ENCODE results near the gene CRIP1.

CRIP1 gene

GRCh38 chr14:105492971-105493871 lies 6.5 kb downstream of the CRIP1 start:
- no peak for DNase-seq (ENCODE audit: low read depth, low spot score)

GRCh38 chr14:105493921-105494605 lies 7.4 kb downstream of the CRIP1 start:
- DNase-seq (ENCODE audit: low read depth, low spot score): no peak

GRCh38 chr14:105494606-105494929 lies 7.9 kb downstream of the CRIP1 start:
- no peak for DNase-seq (ENCODE audit: low read depth, low spot score)

- no peak for DNase-seq (ENCODE audit: low read depth, low spot score)
Measured at GRCh38 chr14:105495101-105495989, 8.7 kb downstream of the CRIP1 start.

- no peak for DNase-seq (ENCODE audit: low read depth, low spot score)
Measured at GRCh38 chr14:105495990-105496830, 9.5 kb downstream of the CRIP1 start.

GRCh38 chr14:105496831-105497591 lies 10.3 kb downstream of the CRIP1 start:
- DNase-seq (ENCODE audit: low read depth, low spot score): no peak

GRCh38 chr14:105497671-105498429 lies 11.2 kb downstream of the CRIP1 start:
- DNase-seq (ENCODE audit: low read depth, low spot score): peak; percentile 53

- peak; percentile 76 for DNase-seq (ENCODE audit: low read depth, low spot score)
Measured at GRCh38 chr14:105498430-105499255, 12.0 kb downstream of the CRIP1 start.

GRCh38 chr14:105499256-105500035 lies 12.8 kb downstream of the CRIP1 start:
- peak; percentile 49 for DNase-seq (ENCODE audit: low read depth, low spot score)

- DNase-seq (ENCODE audit: low read depth, low spot score): no peak
Measured at GRCh38 chr14:105500036-105500725, 13.5 kb downstream of the CRIP1 start.

GRCh38 chr14:105500726-105501101 lies 14.0 kb downstream of the CRIP1 start:
- DNase-seq (ENCODE audit: low read depth, low spot score): no peak

GRCh38 chr14:105501504-105502291 lies 15.0 kb downstream of the CRIP1 start:
- no peak for DNase-seq (ENCODE audit: low read depth, low spot score)

GRCh38 chr14:105502446-105503295 lies 16.0 kb downstream of the CRIP1 start:
- no peak for DNase-seq (ENCODE audit: low read depth, low spot score)

GRCh38 chr14:105503296-105503640 lies 16.6 kb downstream of the CRIP1 start:
- no peak for DNase-seq (ENCODE audit: low read depth, low spot score)

- no peak for DNase-seq (ENCODE audit: low read depth, low spot score)
Measured at GRCh38 chr14:105503935-105504692, 17.4 kb downstream of the CRIP1 start.

Data from ELF-1 (cell line).